Endothelial cell (in vitro differentiated cells): ENCODE measurements around the gene SLC38A1. TPM values are rescaled to one million over a fixed set of nuclear protein-coding genes. Genes with fewer than 3 reads are reported as not detected.

Source experiments
- DNase-seq: peaks from one replicate; pipeline ENCODE4 v3.0.0; 2021; ENCODE audit warnings: low spot score
- H3K27ac Mint-ChIP-seq: one replicate; pipeline ENCODE4 v1.8.0; 2021; ENCODE audit warnings: mixed read lengths, inconsistent platforms; ENCODE audit not compliant: unreplicated experiment
- H3K27me3 Mint-ChIP-seq: one replicate; pipeline ENCODE4 v1.8.0; 2021; ENCODE audit warnings: mild to moderate bottlenecking, moderate library complexity, mixed read lengths, inconsistent platforms; ENCODE audit not compliant: unreplicated experiment
- H3K36me3 Mint-ChIP-seq: one replicate; pipeline ENCODE4 v1.8.0; 2021; ENCODE audit warnings: mild to moderate bottlenecking, low read depth, mixed read lengths, inconsistent platforms; ENCODE audit not compliant: unreplicated experiment
- H3K4me1 Mint-ChIP-seq: one replicate; pipeline ENCODE4 v1.8.0; 2021; ENCODE audit warnings: mild to moderate bottlenecking, mixed read lengths, inconsistent platforms; ENCODE audit not compliant: unreplicated experiment
- H3K4me3 Mint-ChIP-seq: one replicate; pipeline ENCODE4 v1.8.0; 2021; ENCODE audit warnings: mild to moderate bottlenecking, mixed read lengths, inconsistent platforms; ENCODE audit not compliant: unreplicated experiment
- H3K9me3 Mint-ChIP-seq: one replicate; pipeline ENCODE4 v1.8.0; 2021; ENCODE audit warnings: mixed read lengths, inconsistent platforms; ENCODE audit not compliant: unreplicated experiment
- CTCF ChIP-seq: fragments of 200-600 bp; sonication (generic); IDR thresholded peaks from one replicate; pipeline ENCODE4 v1.5.0; 2021; ENCODE audit warnings: antibody characterized with exemption; ENCODE audit not compliant: unreplicated experiment
- total RNA-seq: library from RNA; stranded (reverse); fragmentation: NEBNext Ultra II Directional; extraction: Animal tissue kit (Norgen Biotek cat#: 25700); gene quantifications from one replicate; pipeline ENCODE4 v1.2.1, GENCODE V29; 2021; ENCODE audit not compliant: unreplicated experiment

Gene SLC38A1
- total RNA-seq, 1 donor from 2014 or later, result 100 TPM

DNA sequence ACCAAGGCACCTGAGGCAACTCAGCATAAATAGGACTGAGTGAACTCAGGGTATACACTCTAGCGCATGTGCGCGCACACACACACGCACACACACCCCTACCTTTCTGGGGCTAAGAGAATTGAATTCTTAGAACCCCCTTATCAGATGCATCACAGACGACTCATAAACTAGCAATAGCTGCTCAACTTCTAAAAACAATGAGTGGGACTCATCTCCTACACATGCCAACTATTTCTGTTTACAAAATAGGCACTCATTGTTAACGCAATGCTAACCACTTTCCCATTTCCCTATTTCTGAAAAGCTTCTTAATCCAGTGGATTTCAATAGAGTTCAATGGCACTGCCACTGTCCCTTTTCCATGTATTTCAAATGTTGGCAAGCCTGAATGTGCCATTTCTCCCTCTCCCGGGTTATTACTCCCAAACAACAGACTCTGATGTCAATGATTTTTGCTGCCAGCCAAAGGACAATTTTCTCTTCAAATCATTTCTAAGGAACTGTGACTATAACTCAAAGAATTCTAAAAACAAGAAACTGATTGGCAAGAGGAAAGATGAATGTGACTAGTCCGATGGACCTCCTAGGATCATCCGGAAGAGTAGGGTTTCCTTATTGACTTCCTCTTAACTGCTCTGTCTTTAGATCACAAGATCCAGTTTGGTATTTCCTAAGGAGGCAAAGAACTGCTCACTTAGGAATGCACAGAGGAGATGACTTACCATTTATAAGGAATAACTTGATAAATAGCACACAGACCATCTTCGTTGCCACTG, 48.8 kb downstream of the SLC38A1 start:
- no peak for DNase-seq
- Mint-ChIP-seq H3K4me3 (no peak overlapping the region), H3K4me1 (peaks cover 73% of the 10 kb centered on the region), H3K36me3 (peaks cover 22% of the 10 kb centered on the region), H3K27me3 (peaks cover 3% of the 10 kb centered on the region), H3K27ac (peak overlapping the region; percentile 79), H3K9me3 (no peaks in the 10 kb centered on the region)
- no peak for TF ChIP-seq CTCF

DNA sequence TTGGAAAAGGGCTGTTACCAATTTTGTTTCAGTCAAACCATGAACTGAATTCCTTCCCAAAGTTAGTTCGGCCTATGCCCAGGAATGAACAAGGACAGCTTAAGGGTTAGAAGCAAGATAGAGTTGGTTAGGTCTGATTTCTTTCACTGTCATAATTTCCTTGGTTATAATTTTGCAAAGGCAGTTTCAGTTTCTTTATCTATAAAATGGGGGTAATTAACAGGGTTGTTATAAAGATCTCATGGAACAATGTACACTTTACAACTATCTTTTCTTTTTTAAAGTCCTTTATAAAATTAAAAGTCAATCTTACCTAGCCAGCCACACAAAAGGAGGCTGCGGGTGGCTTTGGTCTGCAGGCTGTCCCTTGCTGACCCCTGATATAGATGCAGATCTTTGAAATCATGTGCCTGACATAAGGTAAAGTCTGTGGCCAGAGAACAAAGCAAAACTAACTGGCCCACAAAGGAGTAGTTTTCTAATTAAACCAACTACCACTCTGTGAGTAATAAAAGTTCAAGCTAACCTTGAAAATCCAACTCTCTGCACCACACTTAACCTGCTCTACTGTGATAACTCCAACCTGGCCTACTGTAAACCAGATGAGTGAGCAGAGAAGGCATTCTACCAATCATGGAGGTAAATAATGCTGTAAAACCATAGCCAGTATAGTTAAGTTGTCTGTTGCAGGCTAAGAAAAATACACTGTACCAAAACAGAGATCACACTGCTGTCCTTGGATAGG, 49.5 kb downstream of the SLC38A1 start:
- Mint-ChIP-seq H3K9me3 (no peaks in the 10 kb centered on the region), H3K27ac (peak overlapping the region; percentile 79), H3K27me3 (peaks cover 3% of the 10 kb centered on the region), H3K4me1 (peaks cover 70% of the 10 kb centered on the region), H3K36me3 (peaks cover 17% of the 10 kb centered on the region), H3K4me3 (no peak overlapping the region)
- TF ChIP-seq CTCF, result no peak
- DNase-seq, result no peak

GRCh38 chr12:46218322-46219095, 50.3 kb downstream of the SLC38A1 start:
- no peak for DNase-seq
- peak overlapping the region; percentile 70 for H3K27ac Mint-ChIP-seq
- TF ChIP-seq CTCF, result no peak
- H3K9me3 Mint-ChIP-seq, result no peaks in the 10 kb centered on the region
- peaks cover 19% of the 10 kb centered on the region for H3K36me3 Mint-ChIP-seq
- H3K4me1 Mint-ChIP-seq, result peaks cover 65% of the 10 kb centered on the region
- H3K4me3 Mint-ChIP-seq, result peak overlapping the region; percentile 66
- peaks cover 3% of the 10 kb centered on the region for H3K27me3 Mint-ChIP-seq

- Mint-ChIP-seq H3K27me3 (peaks cover 3% of the 10 kb centered on the region), H3K9me3 (no peaks in the 10 kb centered on the region), H3K27ac (no peak overlapping the region), H3K4me3 (no peak overlapping the region), H3K36me3 (peaks cover 24% of the 10 kb centered on the region), H3K4me1 (peaks cover 65% of the 10 kb centered on the region)
- no peak for TF ChIP-seq CTCF
- no peak for DNase-seq
These were observed 51.1 kb downstream of the SLC38A1 start for GRCh38 chr12:46217541-46218321.
